Naive thymus-derived CD4-positive, alpha-beta T cell (primary cell): ENCODE measurements around the gene S100A3. TPM values are rescaled to one million over a fixed set of nuclear protein-coding genes. Genes with fewer than 3 reads are reported as not detected.

Experiments used
- ATAC-seq: fragments of 150-1000 bp; cut with Tn5 transposase; 2 replicates; pipeline ENCODE4 v1.10.0; 2021; ENCODE audit warnings: mild to moderate bottlenecking, moderate library complexity
- CTCF ChIA-PET: fragments of 350-600 bp; sonication (Branson Sonifier 250); formaldehyde crosslinking; loops from one replicate; lab custom pipeline; 2021; ENCODE audit warnings: antibody characterized with exemption; lab: Charles Lee
- POLR2A ChIA-PET: fragments of 350-600 bp; sonication (Branson Sonifier 250); formaldehyde crosslinking; loops from one replicate; lab custom pipeline; 2021; ENCODE audit warnings: antibody characterized with exemption, inconsistent platforms; lab: Charles Lee
- DNase-seq, 9 donors: peaks; one replicate each; pipeline versions ENCODE4 v3.0.0 to v3.0.0-alpha.2; 2020 to 2022; ENCODE audit warnings: mixed read lengths in 1 of 9
- H3K27ac ChIP-seq: one replicate; pipeline ENCODE4 v1.7.0; 2013; ENCODE audit warnings: mild to moderate bottlenecking, low read depth, low read length, moderate library complexity
- H3K27me3 ChIP-seq, 2 donors: one replicate each; pipeline ENCODE4 v1.7.0; 2013; ENCODE audit warnings: low read length in 2 of 2, mild to moderate bottlenecking in 2 of 2, moderate library complexity in 2 of 2; ENCODE audit not compliant: control insufficient read depth in 2 of 2, insufficient read depth in 2 of 2
- H3K36me3 ChIP-seq, 3 experiments: 1 replicate in 2 of 3; 2 replicates in 1 of 3; pipeline ENCODE4 v1.7.0; 2013; ENCODE audit warnings: low read length in 3 of 3, mild to moderate bottlenecking in 3 of 3, moderate library complexity in 1 of 3; ENCODE audit not compliant: insufficient read depth in 3 of 3, control insufficient read depth in 2 of 3
- H3K4me1 ChIP-seq, 2 donors: one replicate each; pipeline ENCODE4 v1.7.0; 2013; ENCODE audit warnings: low read length in 2 of 2, mild to moderate bottlenecking in 2 of 2, moderate library complexity in 1 of 2; ENCODE audit not compliant: control insufficient read depth in 2 of 2, insufficient read depth in 2 of 2
- H3K4me3 ChIP-seq: 2 replicates; pipeline ENCODE4 v1.7.0; 2013; ENCODE audit warnings: mild to moderate bottlenecking, low read length
- H3K9me3 ChIP-seq, 3 experiments: 1 replicate in 2 of 3; 2 replicates in 1 of 3; pipeline ENCODE4 v1.7.0; 2013; ENCODE audit warnings: low read length in 3 of 3; ENCODE audit not compliant: control insufficient read depth in 2 of 3
- H3K27ac Mint-ChIP-seq, 9 donors: one replicate each; pipeline ENCODE4 v1.8.0; 2020 to 2022; ENCODE audit warnings: mixed read lengths in 9 of 9, mild to moderate bottlenecking in 8 of 9, moderate library complexity in 5 of 9, inconsistent platforms in 2 of 9
- H3K27me3 Mint-ChIP-seq, 5 donors: one replicate each; pipeline ENCODE4 v1.8.0; 2021 to 2022; ENCODE audit warnings: mixed read lengths in 5 of 5, mild to moderate bottlenecking in 1 of 5
- H3K36me3 Mint-ChIP-seq, 5 donors: one replicate each; pipeline ENCODE4 v1.8.0; 2020 to 2022; ENCODE audit warnings: mixed read lengths in 5 of 5, mild to moderate bottlenecking in 3 of 5, inconsistent platforms in 1 of 5
- H3K4me1 Mint-ChIP-seq, 7 donors: one replicate each; pipeline ENCODE4 v1.8.0; 2020 to 2022; ENCODE audit warnings: mixed read lengths in 7 of 7, mild to moderate bottlenecking in 3 of 7, inconsistent platforms in 1 of 7
- H3K4me3 Mint-ChIP-seq, 10 donors: one replicate each; pipeline ENCODE4 v1.8.0; 2020 to 2022; ENCODE audit warnings: mild to moderate bottlenecking in 10 of 10, mixed read lengths in 10 of 10, moderate library complexity in 6 of 10, inconsistent platforms in 2 of 10
- H3K9me3 Mint-ChIP-seq, 11 donors: one replicate each; pipeline ENCODE4 v1.8.0; 2020 to 2022; ENCODE audit warnings: mixed read lengths in 11 of 11, mild to moderate bottlenecking in 4 of 11, inconsistent platforms in 1 of 11, moderate library complexity in 1 of 11
- intact Hi-C, 2 donors: fragments of 100-400 bp; cut with micrococcal nuclease; formaldehyde crosslinking; loops; one replicate each; pipeline ENCODE4 v1.15.1; 2023
- polyA plus RNA-seq, 2 donors: library from polyadenylated mRNA; unstranded; fragments of 300-500 nt; fragmentation: Illumina TruSeq; gene quantifications; one replicate each; pipeline ENCODE4 v1.2.3, GENCODE V29; 2021
- total RNA-seq, 6 experiments: library from RNA in 5 of 6; stranded (reverse) in 5 of 6; gene quantifications; 1 replicate in 5 of 6; 2 replicates in 1 of 6; pipeline ENCODE4 v1.2.3 and lab custom pipeline; 2021 to 2026

S100A3 gene
- total and polyA plus RNA-seq, 7 experiments from 2014 or later = not detected

DNA sequence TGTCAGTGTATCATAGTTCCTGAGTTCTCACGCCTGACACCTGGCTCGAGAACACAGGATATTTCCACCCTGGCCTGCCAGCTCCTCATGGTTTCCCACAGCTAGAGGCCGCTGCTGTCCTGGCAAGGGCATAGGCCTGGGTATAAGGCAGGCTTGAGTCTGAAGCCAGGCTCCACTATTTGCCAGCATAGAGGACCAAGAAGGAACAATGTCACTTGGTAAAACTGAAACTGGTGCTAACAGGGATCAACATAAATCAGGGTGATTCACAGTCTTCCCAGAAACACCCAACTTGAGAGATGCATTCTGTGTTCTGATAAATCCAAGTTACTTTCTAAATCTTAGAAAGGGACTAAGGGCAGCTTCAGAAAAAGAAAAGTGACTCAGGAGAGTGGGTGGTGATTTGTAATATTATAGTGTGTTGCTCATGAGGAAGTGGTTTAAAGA lies 23.5 kb upstream of the S100A3 start:
- H3K36me3 Mint-ChIP-seq = no peaks in the 10 kb centered on the region
- Histone ChIP-seq H3K4me1 (peaks cover 0 to 9% of the 10 kb centered on the region in 2 donors), H3K27me3 (no peaks in the 10 kb centered on the region), H3K27ac (no peak overlapping the region), H3K4me3 (no peak overlapping the region), H3K9me3 (no peaks in the 10 kb centered on the region), H3K36me3 (no peaks in the 10 kb centered on the region)
- CTCF ChIA-PET = interaction anchor here (1.1 to 7.0 kb wide), 5 partner anchors 39 to 414 kb away, joined by 3 to 139 read pairs (median 6); partner anchors contain the start of genes RAB13 and S100A6
- ATAC-seq (peak; percentile 81), DNase-seq (peak in 8 of 9 donors; percentile 24 to 51 (median 41))
- peaks cover 9 to 23% (median 16%) of the 10 kb centered on the region in 7 donors for H3K4me1 Mint-ChIP-seq
- no peaks in the 10 kb centered on the region for H3K9me3 Mint-ChIP-seq
- H3K27ac Mint-ChIP-seq = peak overlapping the region in 1 of 9 donors; percentile 56
- intact Hi-C loops = loop anchor here (1.0 to 10.0 kb wide), 4 partner anchors 45 to 238 kb away; partner anchors contain the start of gene ILF2 (in 1 of the 2)
- POLR2A ChIA-PET = interaction anchor here (0.8 to 1.7 kb wide), 3 partner anchors 29 to 40 kb away, joined by 3 to 6 read pairs (median 4); partner anchors contain the start of gene S100A6
- peaks cover 0 to 16% (median 9%) of the 10 kb centered on the region in 5 donors for H3K27me3 Mint-ChIP-seq
- no peak overlapping the region for H3K4me3 Mint-ChIP-seq

DNA sequence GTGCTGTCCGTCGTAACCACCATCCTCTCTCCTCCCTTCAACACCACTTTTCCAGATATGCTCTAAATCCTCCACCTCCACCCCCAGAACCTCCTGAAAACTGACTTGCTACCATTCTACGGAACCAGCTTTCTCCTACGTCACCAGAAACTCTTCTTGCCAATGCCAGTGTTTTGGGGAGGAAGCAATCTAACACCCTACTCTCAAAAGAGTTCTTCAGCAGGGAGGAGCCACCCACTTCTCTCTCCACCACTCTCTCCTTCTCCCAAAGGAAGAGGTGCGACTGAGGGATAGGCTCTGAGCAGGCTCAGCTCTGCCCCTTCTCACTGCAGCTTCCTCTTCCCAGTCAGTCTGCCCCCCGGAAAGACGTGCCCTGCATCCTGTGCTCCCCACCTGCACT lies 22.6 kb upstream of the S100A3 start:
- no peak overlapping the region for H3K4me3 ChIP-seq
- Mint-ChIP-seq H3K27ac (no peak overlapping the region), H3K27me3 (peaks cover 0 to 8% (median 1%) of the 10 kb centered on the region in 5 donors), H3K4me1 (peaks cover 15 to 29% (median 22%) of the 10 kb centered on the region in 7 donors), H3K4me3 (no peak overlapping the region), H3K9me3 (no peaks in the 10 kb centered on the region), H3K36me3 (no peaks in the 10 kb centered on the region)
- H3K9me3 ChIP-seq = no peaks in the 10 kb centered on the region
- H3K27ac ChIP-seq = no peak overlapping the region
- no peaks in the 10 kb centered on the region for H3K27me3 ChIP-seq
- no peak for DNase-seq
- intact Hi-C loops = loop anchor here (1.0 to 10.0 kb wide), 4 partner anchors 46 to 237 kb away; partner anchors contain the start of gene ILF2 (in 1 of the 2)
- ChIA-PET CTCF (interaction anchor here (0.7 to 7.0 kb wide), 5 partner anchors 38 to 415 kb away, joined by 3 to 139 read pairs (median 6); partner anchors contain the start of genes ILF2, RAB13 and S100A6), POLR2A (interaction anchor here (1.5 to 1.7 kb wide), 2 partner anchors 36 to 39 kb away, joined by 4 to 6 read pairs; partner anchors contain the start of gene S100A6)
- no peak for ATAC-seq
- peaks cover 3 to 9% of the 10 kb centered on the region in 2 donors for H3K4me1 ChIP-seq
- H3K36me3 ChIP-seq = no peaks in the 10 kb centered on the region

DNA sequence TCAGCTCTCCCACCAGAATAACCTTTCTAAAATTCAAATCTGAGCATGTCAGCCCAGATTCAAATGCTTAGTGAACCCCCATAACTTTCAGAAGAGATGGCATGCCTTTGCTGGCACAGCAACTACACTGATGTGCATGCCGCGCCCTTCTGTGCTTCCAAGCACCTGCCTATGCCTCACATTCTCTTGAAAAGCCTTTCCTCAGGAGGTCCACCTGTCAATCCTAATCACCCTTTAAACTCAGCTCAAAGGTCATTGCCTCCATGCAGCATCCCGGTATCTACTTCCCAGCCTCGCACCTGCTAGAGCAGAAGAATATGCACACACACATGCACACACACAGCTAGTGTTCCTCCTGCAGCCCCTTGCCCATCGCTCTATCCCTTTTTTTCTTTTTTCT lies 21.8 kb upstream of the S100A3 start:
- intact Hi-C loops = loop anchor here in 1 of 2 donors (10.0 kb wide), 1 partner anchor 236 kb away; no protein-coding TSS in a partner anchor

DNA sequence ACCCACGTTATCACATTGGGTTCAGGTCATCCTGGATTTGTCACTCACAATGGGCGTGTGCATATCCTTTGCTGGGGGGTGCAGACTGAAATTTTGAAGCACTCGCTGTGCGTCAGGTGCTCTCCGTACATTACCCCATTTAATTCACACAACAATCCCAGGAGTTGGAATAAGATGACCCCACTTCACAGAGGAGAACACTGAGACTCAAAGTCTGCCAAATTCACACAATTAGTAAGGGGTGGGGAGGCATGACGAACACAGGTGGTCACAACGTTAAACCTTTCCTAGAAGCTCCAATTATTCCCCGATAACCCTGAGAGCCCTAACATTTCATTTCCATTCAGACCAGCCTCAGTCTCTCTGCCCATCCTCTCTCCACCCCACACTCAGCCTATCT lies 20.4 kb upstream of the S100A3 start:
- H3K4me3 Mint-ChIP-seq = peak overlapping the region in 2 of 10 donors; percentile 34 to 54
- peaks cover 25 to 41% (median 32%) of the 10 kb centered on the region in 7 donors for H3K4me1 Mint-ChIP-seq
- H3K27ac Mint-ChIP-seq = peak overlapping the region in 1 of 9 donors; percentile 53
- ChIA-PET POLR2A (interaction anchor here (1.5 to 3.7 kb wide), 2 partner anchors 25 to 35 kb away, joined by 3 to 58 read pairs; partner anchors contain the start of gene S100A6), CTCF (interaction anchor here (2.6 to 7.0 kb wide), 3 partner anchors 25 to 60 kb away, joined by 27 to 139 read pairs (median 119); partner anchors contain the start of genes S100A4 and S100A6)
- H3K36me3 Mint-ChIP-seq = no peaks in the 10 kb centered on the region
- H3K27me3 Mint-ChIP-seq = peaks cover 0 to 8% (median 0%) of the 10 kb centered on the region in 5 donors
- Histone ChIP-seq H3K27ac (no peak overlapping the region), H3K27me3 (no peaks in the 10 kb centered on the region), H3K4me3 (no peak overlapping the region), H3K4me1 (peaks cover 12 to 13% of the 10 kb centered on the region in 2 donors), H3K9me3 (no peaks in the 10 kb centered on the region), H3K36me3 (no peaks in the 10 kb centered on the region)
- no peak for ATAC-seq
- no peaks in the 10 kb centered on the region for H3K9me3 Mint-ChIP-seq
- DNase-seq = no peak
- intact Hi-C loops = loop anchor here (5.0 kb wide), 2 partner anchors 48 to 178 kb away; partner anchors contain the start of gene S100A14 (in 1 of the 2)

More for the DNA sequence above, 21.8 kb upstream of the S100A3 start:
- H3K4me3 Mint-ChIP-seq = no peak overlapping the region
- H3K27ac ChIP-seq = no peak overlapping the region
- H3K4me1 ChIP-seq = peaks cover 11% of the 10 kb centered on the region in 2 donors
- no peak overlapping the region for H3K27ac Mint-ChIP-seq
- H3K9me3 Mint-ChIP-seq = no peaks in the 10 kb centered on the region
- no peaks in the 10 kb centered on the region for H3K27me3 ChIP-seq
- ChIA-PET CTCF (interaction anchor here (0.9 to 7.0 kb wide), 3 partner anchors 14 to 61 kb away, joined by 3 to 139 read pairs (median 119); partner anchors contain the start of gene S100A6), POLR2A (interaction anchor here (1.3 to 3.7 kb wide), 2 partner anchors 37 to 58 kb away, joined by 3 to 58 read pairs; partner anchors contain the start of gene S100A6)
- H3K4me3 ChIP-seq = no peak overlapping the region
- no peaks in the 10 kb centered on the region for H3K9me3 ChIP-seq
- peaks cover 22 to 35% (median 29%) of the 10 kb centered on the region in 7 donors for H3K4me1 Mint-ChIP-seq
- H3K27me3 Mint-ChIP-seq = peaks cover 0 to 8% (median 0%) of the 10 kb centered on the region in 5 donors
- DNase-seq (no peak), ATAC-seq (no peak)
- no peaks in the 10 kb centered on the region for H3K36me3 Mint-ChIP-seq
- no peaks in the 10 kb centered on the region for H3K36me3 ChIP-seq

DNA sequence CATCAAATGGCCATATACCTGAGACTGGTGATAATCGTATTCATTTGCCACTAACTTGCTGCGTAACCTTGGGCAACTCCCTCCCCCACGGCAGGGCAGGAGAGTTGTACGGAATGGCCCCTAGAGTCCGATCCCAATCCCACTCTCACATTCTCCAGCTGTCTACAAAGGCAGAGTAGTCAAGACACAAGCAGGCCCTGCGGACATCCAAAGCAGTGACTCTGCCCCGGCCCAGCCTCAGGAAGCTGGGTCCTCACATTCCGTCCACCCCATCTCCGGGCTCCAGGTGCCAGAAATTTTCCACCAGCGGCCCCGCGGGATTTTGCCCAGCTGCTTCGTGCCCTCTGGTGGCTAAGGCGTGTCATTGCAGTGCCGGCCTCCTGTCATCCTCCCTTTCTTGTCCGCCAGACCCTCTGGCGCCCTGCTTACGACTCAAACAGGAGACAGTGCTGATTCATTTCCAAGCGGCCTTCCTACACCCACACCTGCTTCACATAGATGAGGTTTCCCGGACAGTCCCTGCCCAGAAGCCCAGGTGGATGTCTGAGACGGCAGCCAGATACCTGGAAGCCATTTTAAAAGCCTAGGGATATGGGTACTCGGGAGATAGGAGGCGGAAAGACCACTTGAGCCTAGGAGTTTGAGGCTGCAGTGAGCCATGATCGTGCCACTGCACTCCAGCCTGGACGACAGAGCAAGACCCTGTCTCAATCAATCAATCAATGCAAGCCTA lies 19.5 kb upstream of the S100A3 start:
- Mint-ChIP-seq H3K27me3 (peaks cover 0 to 8% (median 0%) of the 10 kb centered on the region in 5 donors), H3K4me1 (peaks cover 25 to 41% (median 32%) of the 10 kb centered on the region in 7 donors), H3K36me3 (no peaks in the 10 kb centered on the region), H3K4me3 (peak overlapping the region; percentile 54 to 84 (median 72)), H3K9me3 (no peaks in the 10 kb centered on the region), H3K27ac (peak overlapping the region in 8 of 9 donors; percentile 6 to 90 (median 66))
- peaks cover 12 to 13% of the 10 kb centered on the region in 2 donors for H3K4me1 ChIP-seq
- no peak overlapping the region for H3K27ac ChIP-seq
- DNase-seq = peak; percentile 61 to 82 (median 70)
- intact Hi-C loops = loop anchor here (1.0 to 5.0 kb wide), 7 partner anchors 23 to 179 kb away; partner anchors contain the start of genes S100A4 (in 2 of the 2), S100A14 (in 1 of the 2) and SNAPIN (in 1 of the 2)
- ChIA-PET POLR2A (interaction anchor here (0.6 to 3.7 kb wide), 6 partner anchors 23 to 58 kb away, joined by 3 to 58 read pairs (median 4); partner anchors contain the start of genes S100A4 and S100A6), CTCF (interaction anchor here (0.6 to 7.0 kb wide), 15 partner anchors 9 to 59 kb away, joined by 3 to 139 read pairs (median 4); partner anchors contain the start of genes S100A4, S100A5 and S100A6)
- H3K36me3 ChIP-seq = no peaks in the 10 kb centered on the region
- no peaks in the 10 kb centered on the region for H3K27me3 ChIP-seq
- peak; percentile 50 for ATAC-seq
- H3K9me3 ChIP-seq = no peaks in the 10 kb centered on the region
- peak overlapping the region; percentile 26 for H3K4me3 ChIP-seq
